ENCODE measurements around the gene CDKN1C.
A peak's percentile ranks its signal among the peaks of the same experiment; 100 is the strongest.

Gene CDKN1C

GRCh38 chr11:2885678-2886081 lies at the start of gene CDKN1C:
Gene CDKN1C, minus strand, starts transcription at chr11:2885775. Its CDS starts 319 bp downstream, at chr11:2885456.
- H3K4me3 Mint-ChIP-seq: peak within 1 kb of the TSS; percentile 77
- H3K4me1 Mint-ChIP-seq (ENCODE audit: low read depth): peaks cover 9% of the 10 kb centered on the region
- no peak within 1 kb of the TSS for H3K27ac Mint-ChIP-seq
- peak; percentile 84 for DNase-seq
- peaks cover 11% of the 10 kb centered on the region for H3K27me3 Mint-ChIP-seq
- H3K9me3 Mint-ChIP-seq: no peaks in the 10 kb centered on the region
- H3K36me3 Mint-ChIP-seq (ENCODE audit: low read depth): no peaks in the 10 kb centered on the region

- peak; percentile 22 for DNase-seq
- peaks cover 20% of the 10 kb centered on the region for H3K9me3 Mint-ChIP-seq
- peaks cover 12% of the 10 kb centered on the region for H3K36me3 Mint-ChIP-seq (ENCODE audit: low read depth)
- peaks cover 3% of the 10 kb centered on the region for H3K27me3 Mint-ChIP-seq
- H3K4me3 Mint-ChIP-seq: no peak overlapping the region
- peaks cover 23% of the 10 kb centered on the region for H3K4me1 Mint-ChIP-seq (ENCODE audit: low read depth)
- no peak overlapping the region for H3K27ac Mint-ChIP-seq
Observed at GRCh38 chr11:2934611-2935239, 49.1 kb upstream of the CDKN1C start.

- Mint-ChIP-seq H3K27ac (no peak overlapping the region), H3K36me3 (ENCODE audit: low read depth) (peaks cover 9% of the 10 kb centered on the region), H3K27me3 (peaks cover 4% of the 10 kb centered on the region), H3K4me3 (no peak overlapping the region), H3K9me3 (peaks cover 14% of the 10 kb centered on the region), H3K4me1 (ENCODE audit: low read depth) (peaks cover 23% of the 10 kb centered on the region)
- DNase-seq: no peak
Observed at GRCh38 chr11:2934021-2934550, 48.5 kb upstream of the CDKN1C start.

DNA sequence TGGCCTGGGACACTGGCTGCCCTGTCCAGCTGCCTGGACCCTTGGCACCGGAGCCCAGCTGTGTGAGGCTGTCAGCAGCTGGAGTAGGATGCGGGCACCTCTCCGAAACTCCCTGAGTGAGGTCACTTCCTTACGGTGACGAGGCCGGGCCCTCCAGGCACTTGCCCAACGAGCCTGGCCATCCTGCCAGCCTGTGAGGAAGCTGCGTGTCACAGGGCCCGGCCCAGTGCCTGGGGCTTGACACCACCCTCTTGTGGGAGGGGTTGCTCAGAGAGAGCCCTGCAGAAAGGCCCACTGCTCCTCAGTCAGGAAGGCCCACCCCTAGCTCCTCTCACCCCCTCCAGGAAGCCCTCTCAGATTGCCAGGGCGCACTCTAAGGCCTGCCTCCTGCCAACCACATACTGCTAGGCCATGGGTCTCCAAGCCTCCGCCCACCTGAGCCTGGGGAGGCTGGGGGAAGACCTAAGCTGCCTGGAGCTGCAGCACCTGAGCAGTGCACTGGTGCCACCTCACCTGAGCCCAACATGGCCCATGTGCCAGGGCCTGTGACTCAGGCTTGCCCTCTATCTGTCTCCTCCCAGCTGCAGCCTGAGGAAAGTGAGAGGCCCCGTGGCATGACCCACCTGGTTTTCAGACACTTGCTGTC lies 47.9 kb upstream of the CDKN1C start:
- no peak overlapping the region for H3K4me3 Mint-ChIP-seq
- peaks cover 25% of the 10 kb centered on the region for H3K4me1 Mint-ChIP-seq (ENCODE audit: low read depth)
- no peak for DNase-seq
- peak overlapping the region; percentile 67 for H3K27ac Mint-ChIP-seq
- H3K27me3 Mint-ChIP-seq: peaks cover 7% of the 10 kb centered on the region
- H3K36me3 Mint-ChIP-seq (ENCODE audit: low read depth): peaks cover 3% of the 10 kb centered on the region
- peaks cover 8% of the 10 kb centered on the region for H3K9me3 Mint-ChIP-seq

DNA sequence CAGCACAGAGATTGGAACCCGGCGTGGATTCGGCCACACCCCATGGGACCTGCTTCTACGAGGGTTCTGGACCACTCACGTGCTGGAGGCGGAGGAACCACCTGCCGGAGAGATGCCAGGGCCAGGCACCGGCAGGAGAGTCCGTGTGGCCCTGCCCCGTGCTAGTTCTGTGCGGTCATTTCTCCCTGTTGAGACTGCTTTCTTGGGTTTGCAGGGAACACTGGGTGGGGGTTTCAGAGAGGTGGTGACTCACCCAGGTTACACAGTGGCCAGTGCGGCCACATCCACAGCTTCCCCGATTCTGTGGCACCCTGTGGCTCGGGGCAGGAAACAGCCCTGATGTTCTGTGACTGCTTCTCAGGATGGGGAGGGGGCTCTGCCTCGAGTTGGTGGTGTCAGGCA lies 47.3 kb upstream of the CDKN1C start:
- DNase-seq: no peak
- peaks cover 6% of the 10 kb centered on the region for H3K9me3 Mint-ChIP-seq
- H3K27ac Mint-ChIP-seq: peak overlapping the region; percentile 67
- H3K36me3 Mint-ChIP-seq (ENCODE audit: low read depth): peaks cover 3% of the 10 kb centered on the region
- no peak overlapping the region for H3K4me3 Mint-ChIP-seq
- peaks cover 30% of the 10 kb centered on the region for H3K4me1 Mint-ChIP-seq (ENCODE audit: low read depth)
- peaks cover 13% of the 10 kb centered on the region for H3K27me3 Mint-ChIP-seq

DNA sequence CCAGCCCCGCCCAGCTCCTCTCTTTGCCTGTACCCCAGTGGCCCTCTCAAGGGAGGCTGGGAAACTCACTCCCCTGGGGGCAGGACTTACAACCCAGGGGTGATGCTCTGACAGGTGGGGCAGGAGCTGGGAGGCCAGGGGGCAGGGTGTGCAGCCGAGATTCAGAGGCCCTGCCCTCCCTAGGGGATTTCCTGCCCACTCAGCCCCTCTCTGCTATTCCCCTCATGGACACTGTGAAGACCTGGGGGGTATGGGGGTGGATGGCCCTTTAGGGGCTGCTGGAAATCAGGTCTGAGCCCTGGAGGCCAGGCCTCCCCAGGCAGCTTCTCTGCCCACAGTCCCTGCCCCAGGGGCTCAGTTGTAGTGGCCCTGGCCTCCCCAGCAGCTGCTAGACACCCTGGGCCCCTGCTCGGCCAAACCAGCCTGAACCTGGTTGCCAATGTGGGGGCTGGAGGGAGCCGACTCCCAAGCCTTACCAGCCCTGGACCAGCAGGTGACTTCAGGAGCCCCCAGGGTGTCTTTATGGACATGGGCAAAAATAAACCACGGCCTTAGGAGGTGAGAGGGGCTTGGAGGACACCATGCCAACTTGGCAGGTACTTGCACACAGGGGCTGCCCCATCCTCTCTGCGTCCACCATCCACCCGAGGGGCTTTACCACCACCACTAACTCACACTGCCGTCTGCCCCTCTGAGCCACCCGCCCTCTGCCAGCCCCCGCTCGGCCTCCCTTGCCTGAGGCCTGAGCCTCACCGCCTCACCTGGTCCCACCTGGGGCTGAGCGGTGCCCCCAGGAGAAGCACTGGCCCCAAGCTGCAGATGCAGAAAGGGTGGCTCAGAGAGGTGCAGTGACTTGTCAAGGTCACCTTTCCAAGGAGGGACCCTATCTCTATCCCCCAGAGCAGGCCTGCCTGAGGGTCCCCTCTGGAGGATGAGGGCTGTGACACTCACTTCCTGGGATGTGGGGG lies 46.5 kb upstream of the CDKN1C start:
- Mint-ChIP-seq H3K27me3 (peaks cover 21% of the 10 kb centered on the region), H3K27ac (peak overlapping the region; percentile 67), H3K4me3 (no peak overlapping the region), H3K36me3 (ENCODE audit: low read depth) (no peaks in the 10 kb centered on the region), H3K4me1 (ENCODE audit: low read depth) (peaks cover 34% of the 10 kb centered on the region), H3K9me3 (no peaks in the 10 kb centered on the region)
- no peak for DNase-seq

GRCh38 chr11:2931420-2931746 lies 45.8 kb upstream of the CDKN1C start:
- H3K4me1 Mint-ChIP-seq (ENCODE audit: low read depth): peaks cover 34% of the 10 kb centered on the region

GRCh38 chr11:2930704-2931419 lies 45.3 kb upstream of the CDKN1C start:
- peak overlapping the region; percentile 74 for H3K4me3 Mint-ChIP-seq
- DNase-seq: peak; percentile 63
- no peaks in the 10 kb centered on the region for H3K36me3 Mint-ChIP-seq (ENCODE audit: low read depth)
- H3K9me3 Mint-ChIP-seq: no peaks in the 10 kb centered on the region
- H3K4me1 Mint-ChIP-seq (ENCODE audit: low read depth): peaks cover 34% of the 10 kb centered on the region
- peaks cover 30% of the 10 kb centered on the region for H3K27me3 Mint-ChIP-seq
- peak overlapping the region; percentile 88 for H3K27ac Mint-ChIP-seq

More at GRCh38 chr11:2931420-2931746, 45.8 kb upstream of the CDKN1C start:
- Mint-ChIP-seq H3K27ac (no peak overlapping the region), H3K27me3 (peaks cover 28% of the 10 kb centered on the region), H3K36me3 (ENCODE audit: low read depth) (no peaks in the 10 kb centered on the region), H3K4me3 (no peak overlapping the region), H3K9me3 (no peaks in the 10 kb centered on the region)
- no peak for DNase-seq

DNA sequence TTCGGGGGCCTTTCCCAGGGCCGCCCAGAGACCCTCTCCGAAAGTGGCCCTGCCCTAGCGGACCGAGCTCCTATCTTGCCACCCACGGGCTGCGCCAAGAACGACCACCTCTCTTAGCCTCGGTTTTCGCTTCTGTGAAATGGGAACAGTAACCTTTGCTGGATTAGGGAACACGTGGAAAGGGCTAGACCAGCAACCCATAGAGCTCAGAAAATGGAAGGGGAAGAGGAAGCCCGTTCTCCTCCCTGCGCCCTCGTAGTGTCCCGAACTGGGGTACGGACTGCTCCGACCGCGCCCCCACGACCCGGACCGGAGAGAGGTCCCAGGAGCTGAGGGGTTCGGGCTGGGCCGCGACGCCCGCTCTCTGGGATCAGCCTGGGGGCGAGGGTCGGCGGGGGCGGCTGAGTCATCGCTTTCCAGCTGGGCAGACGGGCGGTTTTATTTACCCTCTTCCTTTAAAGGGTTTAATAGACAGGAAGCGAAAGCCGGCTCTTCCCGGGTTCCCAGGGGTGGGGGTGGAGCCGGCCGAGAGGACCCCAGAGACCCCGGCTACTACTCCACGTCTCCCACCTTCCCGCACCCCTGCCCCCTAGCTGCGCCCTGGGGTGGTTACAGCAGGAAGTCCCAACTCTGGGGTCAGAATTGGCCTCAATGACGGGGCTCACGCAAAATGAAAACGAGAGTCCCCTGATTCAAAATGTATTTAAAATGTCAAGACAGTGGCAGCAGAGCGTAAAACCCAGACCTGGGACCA lies 44.6 kb upstream of the CDKN1C start:
- DNase-seq: peak; percentile 63
- Mint-ChIP-seq H3K9me3 (no peaks in the 10 kb centered on the region), H3K27ac (peak overlapping the region; percentile 88), H3K36me3 (ENCODE audit: low read depth) (no peaks in the 10 kb centered on the region), H3K27me3 (peaks cover 30% of the 10 kb centered on the region), H3K4me1 (ENCODE audit: low read depth) (peaks cover 34% of the 10 kb centered on the region), H3K4me3 (peak overlapping the region; percentile 74)

DNA sequence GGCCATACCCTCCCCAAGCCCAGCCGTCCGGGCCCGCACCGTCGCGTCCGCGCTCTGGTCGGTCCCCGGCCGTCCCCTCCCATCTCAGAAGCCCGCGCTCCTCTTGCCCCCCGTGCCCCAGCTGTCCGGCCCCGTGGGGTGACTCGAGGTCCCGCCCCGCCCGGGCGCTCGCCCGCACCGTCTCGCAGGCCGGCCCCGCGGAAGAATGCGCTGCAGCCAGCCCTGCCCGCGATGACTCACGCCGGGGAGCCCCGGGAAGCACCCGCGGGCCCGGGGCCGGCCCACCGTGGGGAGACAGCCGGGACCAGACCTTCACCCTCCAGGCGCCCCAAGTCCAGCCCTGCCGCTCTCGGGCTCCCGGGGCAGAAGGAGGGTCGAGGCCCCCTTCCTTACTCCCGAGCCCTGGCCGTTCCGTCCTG lies 44.0 kb upstream of the CDKN1C start:
- Mint-ChIP-seq H3K27ac (peak overlapping the region; percentile 83), H3K36me3 (ENCODE audit: low read depth) (no peaks in the 10 kb centered on the region), H3K4me3 (peak overlapping the region; percentile 74), H3K9me3 (no peaks in the 10 kb centered on the region), H3K27me3 (peaks cover 30% of the 10 kb centered on the region), H3K4me1 (ENCODE audit: low read depth) (peaks cover 34% of the 10 kb centered on the region)
- peak; percentile 73 for DNase-seq

DNA sequence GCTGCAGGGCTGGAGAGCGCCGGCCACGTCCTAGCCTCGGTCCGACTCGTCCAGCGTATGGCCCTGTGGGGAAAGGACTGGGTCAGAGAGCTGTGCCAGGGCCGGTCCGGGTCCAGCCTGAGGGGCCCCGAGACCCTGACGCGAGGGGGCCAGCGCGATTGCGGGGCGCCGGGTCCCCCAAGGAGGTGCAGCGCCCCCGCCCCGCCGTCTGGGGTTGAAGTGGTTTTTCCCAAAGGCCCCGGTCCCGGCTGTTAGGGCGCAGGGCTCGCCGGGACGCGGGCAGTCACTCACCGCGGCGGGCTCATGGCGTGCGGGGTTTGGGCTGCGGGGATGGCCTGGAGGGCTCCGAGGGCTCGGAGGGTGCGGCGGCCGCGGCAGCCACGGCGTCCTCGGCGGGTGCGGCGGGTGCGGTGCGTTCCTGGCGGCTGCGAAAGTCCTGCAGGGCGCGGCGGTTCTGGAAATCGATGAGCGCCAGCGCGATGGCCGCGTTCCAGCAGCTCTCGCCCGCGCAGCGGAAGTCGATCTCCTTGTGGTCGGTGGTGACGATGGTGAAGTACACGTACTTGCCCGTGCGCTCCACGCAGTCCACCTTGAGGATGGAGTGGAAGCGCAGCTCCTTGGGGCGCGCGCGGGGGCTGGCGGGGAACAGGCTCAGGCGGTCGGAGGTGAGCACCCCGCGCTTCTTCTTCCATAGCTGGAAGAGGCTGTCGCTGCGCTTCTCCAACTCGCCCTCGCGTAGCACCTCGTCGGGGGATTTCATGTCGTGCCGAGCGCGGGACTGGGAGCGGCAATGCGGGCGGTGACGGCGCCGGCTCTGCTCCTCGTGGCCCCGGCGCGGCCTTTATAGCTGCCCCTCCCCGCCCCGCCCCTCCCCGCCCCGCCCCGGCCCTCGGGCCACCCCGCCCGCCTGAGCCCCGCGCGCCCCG lies 43.3 kb upstream of the CDKN1C start, which contains the start of gene PHLDA2:
TSS of gene PHLDA2 (minus strand) at position 816 of the 926 bp plus-strand sequence. CDS start at position 760, 56 bp downstream.
- peak; percentile 73 for DNase-seq
- H3K27me3 Mint-ChIP-seq: peaks cover 30% of the 10 kb centered on the region
- H3K4me1 Mint-ChIP-seq (ENCODE audit: low read depth): peaks cover 33% of the 10 kb centered on the region
- H3K36me3 Mint-ChIP-seq (ENCODE audit: low read depth): no peaks in the 10 kb centered on the region
- peak within 1 kb of the TSS; percentile 79 for H3K4me3 Mint-ChIP-seq
- peak within 1 kb of the TSS; percentile 83 for H3K27ac Mint-ChIP-seq
- no peaks in the 10 kb centered on the region for H3K9me3 Mint-ChIP-seq

DNA sequence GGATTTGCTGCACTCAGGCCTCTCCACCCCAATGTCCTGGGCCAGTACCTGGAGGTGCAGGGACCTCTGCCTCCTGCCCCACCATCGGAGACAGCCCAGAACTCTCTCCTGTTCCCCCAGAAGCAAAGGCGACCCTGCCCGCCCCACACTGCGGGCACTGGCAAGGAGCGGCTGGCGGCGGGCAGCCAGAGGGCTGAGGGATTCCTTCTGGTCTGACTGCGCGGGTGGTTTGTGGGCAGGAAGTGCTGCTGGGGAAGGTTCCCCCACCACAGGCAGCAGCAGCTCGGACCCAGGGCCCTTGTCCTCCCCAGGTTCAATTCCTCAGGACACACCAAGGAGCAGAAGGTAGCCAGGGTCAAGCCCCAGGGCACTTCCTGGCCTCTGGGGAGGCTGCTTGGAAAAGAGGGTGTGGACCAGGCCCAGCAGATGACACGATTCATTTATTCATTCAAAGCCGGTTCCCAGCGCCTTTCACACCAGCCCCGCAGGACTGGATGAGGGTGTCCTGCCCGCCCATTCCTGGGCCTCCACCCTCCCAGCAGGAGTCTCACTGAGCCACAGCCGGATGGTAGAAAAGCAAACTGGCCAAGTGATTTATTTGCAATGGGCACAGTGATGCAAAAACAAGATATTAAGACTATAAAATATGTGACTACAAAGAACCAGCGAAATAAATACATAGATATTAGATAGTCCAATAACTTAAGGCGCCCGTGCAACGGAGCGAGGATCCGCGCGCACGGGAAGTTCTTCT lies 42.5 kb upstream of the CDKN1C start:
- peak overlapping the region; percentile 37 for H3K27ac Mint-ChIP-seq
- H3K36me3 Mint-ChIP-seq (ENCODE audit: low read depth): no peaks in the 10 kb centered on the region
- peaks cover 30% of the 10 kb centered on the region for H3K27me3 Mint-ChIP-seq
- peaks cover 26% of the 10 kb centered on the region for H3K4me1 Mint-ChIP-seq (ENCODE audit: low read depth)
- DNase-seq: no peak
- peak overlapping the region; percentile 79 for H3K4me3 Mint-ChIP-seq
- H3K9me3 Mint-ChIP-seq: no peaks in the 10 kb centered on the region

Measured in activated T-cell treated with anti-CD3 and anti-CD28 coated beads, Interleukin-2, amount 50 U/mL, for 24 hours (primary cell).